Measurements from ENCODE around the gene RPL36.

The RPL36 gene

DNA sequence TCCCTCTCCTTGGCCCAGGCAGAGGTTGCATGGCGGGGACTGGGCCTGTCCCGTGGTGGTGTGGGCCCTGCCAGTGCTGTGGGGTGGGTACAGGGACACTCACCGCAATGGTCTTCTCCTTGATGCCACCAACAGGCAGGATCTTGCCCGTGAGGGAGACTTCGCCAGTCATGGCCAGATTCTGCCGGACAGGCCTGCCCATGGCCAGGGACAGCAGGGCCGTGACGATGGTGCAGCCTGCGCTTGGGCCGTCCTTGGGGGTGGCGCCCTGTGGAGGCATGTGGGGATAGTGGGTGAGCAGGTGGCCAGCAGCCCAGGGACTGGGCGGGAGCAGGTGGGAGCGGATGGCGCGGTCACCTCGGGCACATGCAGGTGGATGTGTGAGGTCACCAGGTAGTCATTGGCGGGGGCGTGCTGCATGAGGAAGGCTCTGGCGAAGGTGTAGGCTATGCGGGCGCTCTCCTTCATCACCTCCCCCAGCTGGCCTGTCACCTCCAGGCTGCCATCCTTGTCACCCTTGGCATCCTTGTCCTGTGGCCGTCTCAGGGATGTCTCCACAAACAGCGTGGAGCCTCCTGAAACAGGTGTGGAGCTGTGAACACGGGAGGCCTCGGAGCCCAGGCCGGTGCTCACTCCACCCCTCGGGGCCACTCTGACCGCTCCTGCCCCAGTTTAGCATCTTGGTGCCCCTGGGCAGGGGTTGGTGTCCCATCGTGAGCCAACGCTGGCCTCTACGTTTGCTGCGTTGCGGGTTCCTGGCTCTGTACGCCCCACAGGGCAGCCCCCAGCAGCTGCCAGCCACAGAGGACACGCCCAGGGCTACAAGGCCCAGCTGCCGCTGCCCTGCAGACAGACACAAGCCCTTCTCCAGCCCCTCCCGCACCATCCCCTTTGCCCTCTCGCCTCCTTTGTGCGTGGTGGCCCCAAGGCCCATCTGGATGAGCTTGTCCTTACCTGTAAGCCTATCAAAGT, 3.4 kb downstream of the RPL36 start:
- no peak overlapping the region for H3K27ac ChIP-seq
- TF ChIP-seq, protein P1, sequence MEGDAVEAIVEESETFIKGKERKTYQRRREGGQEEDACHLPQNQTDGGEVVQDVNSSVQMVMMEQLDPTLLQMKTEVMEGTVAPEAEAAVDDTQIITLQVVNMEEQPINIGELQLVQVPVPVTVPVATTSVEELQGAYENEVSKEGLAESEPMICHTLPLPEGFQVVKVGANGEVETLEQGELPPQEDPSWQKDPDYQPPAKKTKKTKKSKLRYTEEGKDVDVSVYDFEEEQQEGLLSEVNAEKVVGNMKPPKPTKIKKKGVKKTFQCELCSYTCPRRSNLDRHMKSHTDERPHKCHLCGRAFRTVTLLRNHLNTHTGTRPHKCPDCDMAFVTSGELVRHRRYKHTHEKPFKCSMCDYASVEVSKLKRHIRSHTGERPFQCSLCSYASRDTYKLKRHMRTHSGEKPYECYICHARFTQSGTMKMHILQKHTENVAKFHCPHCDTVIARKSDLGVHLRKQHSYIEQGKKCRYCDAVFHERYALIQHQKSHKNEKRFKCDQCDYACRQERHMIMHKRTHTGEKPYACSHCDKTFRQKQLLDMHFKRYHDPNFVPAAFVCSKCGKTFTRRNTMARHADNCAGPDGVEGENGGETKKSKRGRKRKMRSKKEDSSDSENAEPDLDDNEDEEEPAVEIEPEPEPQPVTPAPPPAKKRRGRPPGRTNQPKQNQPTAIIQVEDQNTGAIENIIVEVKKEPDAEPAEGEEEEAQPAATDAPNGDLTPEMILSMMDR (conservative IDR thresholded peaks at IDR 0.05) = no peak

GRCh38 chr19:5694167-5694955, 4.3 kb downstream of the RPL36 start:
- TF ChIP-seq, protein P1 (conservative IDR thresholded peaks at IDR 0.05) = no peak
- H3K27ac ChIP-seq = no peak overlapping the region

GRCh38 chr19:5694956-5695648, 5.0 kb downstream of the RPL36 start:
- no peak overlapping the region for H3K27ac ChIP-seq
- TF ChIP-seq, protein P1 (conservative IDR thresholded peaks at IDR 0.05) = no peak

- TF ChIP-seq, protein P1 (conservative IDR thresholded peaks at IDR 0.05) = no peak
- H3K27ac ChIP-seq = no peak overlapping the region
These were observed 5.6 kb downstream of the RPL36 start for GRCh38 chr19:5695649-5696195.

DNA sequence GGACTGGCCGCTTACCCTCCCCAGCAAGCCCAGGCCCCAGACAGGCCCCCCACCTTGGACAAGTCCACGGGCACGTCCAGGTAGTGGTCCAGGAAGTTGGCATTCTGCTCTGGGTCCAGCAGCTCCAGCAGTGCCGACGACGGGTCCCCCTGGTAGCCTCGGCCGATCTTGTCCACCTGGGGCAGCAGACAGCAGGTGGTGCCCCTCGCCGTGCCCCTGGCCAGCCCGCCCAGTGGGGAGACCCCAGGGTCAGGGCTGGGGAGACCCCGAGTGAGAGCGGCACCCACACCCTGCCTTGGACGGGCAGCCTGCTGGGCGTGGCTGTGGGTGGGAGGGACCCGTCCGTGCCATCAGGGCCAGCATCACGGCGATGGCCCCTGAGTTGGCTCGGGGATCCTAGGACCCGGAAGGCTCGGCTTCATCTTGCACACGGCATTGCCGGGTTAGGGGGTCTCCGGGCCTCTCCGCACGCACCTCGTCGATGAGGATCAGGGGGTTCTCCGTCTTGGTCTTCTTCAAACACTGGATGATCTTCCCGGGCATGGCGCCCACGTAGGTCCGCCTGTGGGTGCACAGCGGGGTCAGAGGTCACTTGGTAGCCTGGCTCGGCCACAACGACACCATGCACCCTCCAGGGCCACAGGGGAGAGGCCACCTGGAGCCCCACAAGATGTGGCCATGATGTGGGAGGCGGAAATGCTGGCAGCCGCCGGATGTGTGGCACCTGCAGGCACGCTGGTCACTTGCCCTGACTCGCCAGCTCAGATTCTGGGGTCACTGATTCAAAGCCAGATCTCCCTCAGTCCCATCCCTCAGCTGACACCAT, 6.3 kb downstream of the RPL36 start:
- TF ChIP-seq, protein P1 (conservative IDR thresholded peaks at IDR 0.05) = no peak
- H3K27ac ChIP-seq = no peak overlapping the region

GRCh38 chr19:5697022-5697889, 7.2 kb downstream of the RPL36 start:
- no peak overlapping the region for H3K27ac ChIP-seq
- TF ChIP-seq, protein P1 (conservative IDR thresholded peaks at IDR 0.05) = no peak

Measured in VCaP (cell line).